Large intestine (tissue), 3 donors: ENCODE data around the gene KDM4B. TPM values are rescaled to one million over a fixed set of nuclear protein-coding genes. Genes with fewer than 3 reads are reported as not detected.

Experiments
- DNase-seq, 2 donors: peaks; one replicate each; pipeline versions ENCODE4 v3.0.0 to v3.0.0-alpha.2; 2013
- H3K27ac ChIP-seq: one replicate; pipeline ENCODE4 v1.5.1; 2013; ENCODE audit warnings: low read length
- H3K27me3 ChIP-seq: 2 replicates; pipeline ENCODE4 v1.6.1; 2013; ENCODE audit warnings: low read length; ENCODE audit not compliant: control insufficient read depth, insufficient read depth
- H3K36me3 ChIP-seq: 2 replicates; pipeline ENCODE4 v1.6.1; 2013; ENCODE audit warnings: low read length; ENCODE audit not compliant: control insufficient read depth, insufficient read depth
- H3K4me1 ChIP-seq: one replicate; pipeline ENCODE4 v1.6.1; 2013; ENCODE audit warnings: low read length; ENCODE audit not compliant: control insufficient read depth, insufficient read depth
- H3K4me3 ChIP-seq: one replicate; pipeline ENCODE4 v1.5.1; 2013; ENCODE audit warnings: low read length
- H3K9me3 ChIP-seq: one replicate; pipeline ENCODE4 v1.6.1; 2013; ENCODE audit warnings: mild to moderate bottlenecking, low read depth, low read length, moderate library complexity; ENCODE audit not compliant: control insufficient read depth
- WGBS: methylation state at CpG from one replicate; pipeline ENCODE4 v1.1.5; 2013; ENCODE audit warnings: low lambda C conversion rate; ENCODE audit not compliant: insufficient coverage; 5-methylcytosine and 5-hydroxymethylcytosine counted together
- polyA plus RNA-seq: library from polyadenylated mRNA; unstranded; fragments of 120-200 nt; gene quantifications from one replicate; pipeline ENCODE4 v1.2.1, GENCODE V29; 2013

KDM4B gene
- polyA plus RNA-seq, 1 donor: 13.7 TPM

DNA sequence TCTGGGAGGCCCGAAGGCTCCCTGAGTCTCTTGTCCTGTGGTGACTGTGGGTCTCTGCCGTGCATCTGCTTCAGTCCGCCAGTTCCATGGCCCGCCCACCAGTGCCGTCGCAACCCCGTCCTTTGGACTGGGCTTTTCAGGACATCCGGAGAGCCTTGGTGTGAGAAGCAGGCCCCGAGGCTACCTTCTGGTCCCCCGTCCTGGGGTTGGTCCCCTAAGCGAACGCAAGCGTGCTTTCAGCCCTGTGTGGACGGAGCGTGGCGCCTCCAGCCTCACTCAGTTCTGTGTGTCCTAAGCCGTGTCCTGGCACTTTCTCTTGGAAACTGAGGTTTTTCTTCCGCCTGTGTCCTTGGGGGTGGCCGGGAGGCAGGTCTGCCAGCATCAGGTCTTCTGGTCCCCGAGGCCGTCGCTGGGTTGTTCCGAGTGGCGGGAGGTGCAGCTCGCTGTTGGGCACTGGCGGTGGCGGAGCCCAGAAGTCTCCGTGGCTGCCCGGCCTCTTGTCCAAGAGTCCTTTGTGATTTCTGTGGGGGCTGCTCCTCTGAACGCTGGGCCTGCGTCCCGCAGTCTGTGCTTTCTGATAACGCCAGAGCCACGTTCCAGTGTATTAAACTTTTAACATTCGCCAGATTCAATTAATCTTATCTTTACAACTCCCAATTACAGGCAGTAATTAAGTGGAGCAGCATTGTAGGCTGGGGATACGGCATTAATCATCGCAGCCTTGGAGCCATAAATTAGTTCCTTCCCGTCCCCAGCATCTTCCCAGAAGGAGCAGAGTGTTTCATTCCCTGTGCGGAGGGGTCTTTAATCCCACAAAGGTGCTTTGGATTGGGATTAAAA lies 99.5 kb downstream of the KDM4B start:
- H3K27me3 ChIP-seq: no peaks in the 10 kb centered on the region
- peaks cover 2% of the 10 kb centered on the region for H3K4me1 ChIP-seq
- H3K36me3 ChIP-seq: peaks cover 19% of the 10 kb centered on the region
- no peak for DNase-seq
- H3K27ac ChIP-seq: no peak overlapping the region
- H3K9me3 ChIP-seq: no peaks in the 10 kb centered on the region
- no peak overlapping the region for H3K4me3 ChIP-seq
- WGBS: no CpG with 5 or more reads among the region's 39 CpGs

DNA sequence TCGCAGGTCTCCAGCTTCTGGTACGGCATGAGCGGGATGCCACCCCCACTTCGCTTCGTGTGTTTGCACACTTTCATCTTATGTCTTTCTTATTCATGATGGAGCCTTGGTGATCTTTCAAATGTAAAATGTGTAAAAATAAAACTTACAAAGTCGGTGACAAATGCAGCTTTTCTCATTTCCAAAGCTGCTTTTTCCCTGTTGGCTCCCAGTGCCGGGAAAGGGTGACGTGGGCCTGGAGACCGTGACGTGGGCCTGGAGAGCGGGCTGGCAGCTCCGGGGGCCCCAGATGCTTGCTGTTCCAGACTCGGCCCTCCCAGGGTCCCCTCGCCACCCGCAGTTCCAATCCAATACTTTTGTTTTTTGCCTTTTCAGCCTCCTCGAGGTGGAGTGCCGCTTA lies 101.4 kb downstream of the KDM4B start:
- Histone ChIP-seq H3K4me1 (peaks cover 2% of the 10 kb centered on the region), H3K9me3 (no peaks in the 10 kb centered on the region), H3K4me3 (no peak overlapping the region), H3K36me3 (peaks cover 21% of the 10 kb centered on the region), H3K27ac (no peak overlapping the region), H3K27me3 (no peaks in the 10 kb centered on the region)
- WGBS: 100% methylated on average over 1 of the region's 17 CpGs
- DNase-seq: no peak

DNA sequence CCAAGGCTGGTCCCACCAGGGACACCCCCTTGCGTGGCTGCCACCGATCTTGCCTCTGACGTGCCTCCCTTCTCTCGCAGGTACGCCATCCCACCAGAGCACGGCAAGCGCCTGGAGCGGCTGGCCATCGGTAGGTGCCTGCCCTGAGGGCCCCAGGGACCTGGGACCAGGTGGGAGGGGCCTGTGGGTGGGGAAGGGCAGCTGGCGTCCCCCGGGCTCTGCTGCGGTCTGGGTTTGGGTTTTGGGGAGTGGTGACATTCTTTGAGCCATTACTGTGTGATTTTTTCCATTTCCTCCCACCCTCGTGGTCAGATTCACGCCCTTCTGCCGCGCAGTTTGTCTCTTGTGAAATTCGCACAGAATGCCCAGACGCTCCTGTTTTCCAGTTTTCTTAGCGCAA lies 102.0 kb downstream of the KDM4B start:
- H3K9me3 ChIP-seq: no peaks in the 10 kb centered on the region
- H3K36me3 ChIP-seq: peaks cover 19% of the 10 kb centered on the region
- no CpG with 5 or more reads among the region's 19 CpGs for WGBS
- H3K4me1 ChIP-seq: peaks cover 2% of the 10 kb centered on the region
- no peak overlapping the region for H3K27ac ChIP-seq
- DNase-seq: no peak
- H3K27me3 ChIP-seq: no peaks in the 10 kb centered on the region
- H3K4me3 ChIP-seq: no peak overlapping the region

DNA sequence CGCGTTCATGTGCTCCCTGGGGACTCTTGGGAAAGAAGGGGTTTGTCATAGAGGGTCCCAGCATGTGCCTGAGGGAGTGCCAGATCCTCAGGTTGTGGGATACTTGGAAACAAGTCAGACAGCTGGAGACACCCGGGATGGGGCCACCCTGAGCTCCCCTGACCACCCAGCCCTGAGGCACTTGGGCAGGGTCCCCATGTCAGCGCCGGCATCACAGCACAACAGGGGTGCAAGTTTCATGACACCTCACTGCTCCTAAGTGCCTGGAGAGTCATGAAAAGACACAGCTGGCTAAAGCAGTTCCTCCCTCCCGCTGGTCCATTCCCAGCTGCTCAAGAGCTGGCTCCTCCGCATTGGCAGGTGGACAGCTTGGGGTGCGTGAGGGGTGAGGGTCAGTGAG lies 102.7 kb downstream of the KDM4B start:
- H3K9me3 ChIP-seq: no peaks in the 10 kb centered on the region
- H3K4me3 ChIP-seq: no peak overlapping the region
- no peaks in the 10 kb centered on the region for H3K27me3 ChIP-seq
- no peak overlapping the region for H3K27ac ChIP-seq
- DNase-seq: no peak
- no CpG with 5 or more reads among the region's 8 CpGs for WGBS
- H3K36me3 ChIP-seq: peaks cover 18% of the 10 kb centered on the region
- H3K4me1 ChIP-seq: peaks cover 2% of the 10 kb centered on the region

DNA sequence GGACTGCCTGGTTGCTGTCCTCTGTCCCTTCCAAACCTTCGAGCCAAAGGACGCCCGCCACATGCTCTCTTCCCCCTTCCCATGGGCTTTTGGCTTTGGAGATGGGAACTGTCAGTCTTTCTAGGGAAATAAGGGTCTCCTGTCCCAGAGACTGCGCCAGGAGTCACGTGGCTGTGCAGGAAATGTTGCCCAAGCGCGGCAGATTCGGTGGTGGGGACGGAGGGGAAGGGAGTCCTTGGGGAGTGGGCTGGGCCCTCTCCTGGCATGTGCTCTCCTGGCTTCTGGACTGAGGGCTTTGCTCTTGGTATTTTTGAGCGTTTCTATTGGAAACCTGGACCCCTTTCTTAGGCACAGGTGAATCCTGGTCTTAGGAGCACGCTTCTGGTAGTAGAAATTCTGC lies 103.2 kb downstream of the KDM4B start:
- Histone ChIP-seq H3K27ac (no peak overlapping the region), H3K4me1 (peaks cover 2% of the 10 kb centered on the region), H3K4me3 (no peak overlapping the region), H3K27me3 (no peaks in the 10 kb centered on the region), H3K9me3 (no peaks in the 10 kb centered on the region), H3K36me3 (peaks cover 21% of the 10 kb centered on the region)
- no peak for DNase-seq
- no CpG with 5 or more reads among the region's 11 CpGs for WGBS

DNA sequence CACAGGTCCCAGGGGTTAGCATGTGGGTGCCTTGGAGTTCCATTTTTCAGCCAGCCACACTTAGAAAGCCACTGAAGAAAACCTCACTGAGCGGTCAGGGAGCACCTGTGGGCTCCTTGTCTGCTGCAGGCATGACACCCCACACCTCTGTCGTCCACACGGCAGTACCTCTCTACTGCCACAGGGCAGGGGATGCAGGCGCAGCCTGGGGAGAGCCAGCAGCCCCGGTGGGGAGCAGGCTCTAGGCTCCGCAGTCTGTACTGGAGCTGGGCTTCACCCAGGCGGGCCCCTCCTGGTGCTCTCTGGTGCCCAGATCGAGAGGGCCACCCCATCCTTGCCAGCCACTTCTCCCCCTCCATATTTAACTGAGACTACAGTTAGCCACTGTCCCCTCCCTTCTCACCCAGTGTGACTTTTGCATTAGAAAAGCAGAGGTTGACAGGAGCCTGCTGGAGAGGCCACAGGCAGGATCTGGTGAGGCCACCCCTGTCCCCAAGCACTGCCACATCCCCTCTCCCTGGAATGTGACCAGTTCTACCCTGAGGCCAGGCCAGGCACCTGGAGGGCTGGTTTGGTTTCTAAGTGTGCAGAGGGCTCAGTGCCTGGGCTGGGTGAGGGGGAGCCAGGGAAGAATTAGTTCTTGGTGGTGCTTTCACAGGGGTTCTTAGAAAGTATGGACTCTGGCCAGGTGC lies 104.4 kb downstream of the KDM4B start:
- H3K36me3 ChIP-seq: peaks cover 30% of the 10 kb centered on the region
- H3K4me3 ChIP-seq: no peak overlapping the region
- no peaks in the 10 kb centered on the region for H3K4me1 ChIP-seq
- DNase-seq: no peak
- no peaks in the 10 kb centered on the region for H3K27me3 ChIP-seq
- no peaks in the 10 kb centered on the region for H3K9me3 ChIP-seq
- WGBS: no CpG with 5 or more reads among the region's 8 CpGs
- no peak overlapping the region for H3K27ac ChIP-seq

DNA sequence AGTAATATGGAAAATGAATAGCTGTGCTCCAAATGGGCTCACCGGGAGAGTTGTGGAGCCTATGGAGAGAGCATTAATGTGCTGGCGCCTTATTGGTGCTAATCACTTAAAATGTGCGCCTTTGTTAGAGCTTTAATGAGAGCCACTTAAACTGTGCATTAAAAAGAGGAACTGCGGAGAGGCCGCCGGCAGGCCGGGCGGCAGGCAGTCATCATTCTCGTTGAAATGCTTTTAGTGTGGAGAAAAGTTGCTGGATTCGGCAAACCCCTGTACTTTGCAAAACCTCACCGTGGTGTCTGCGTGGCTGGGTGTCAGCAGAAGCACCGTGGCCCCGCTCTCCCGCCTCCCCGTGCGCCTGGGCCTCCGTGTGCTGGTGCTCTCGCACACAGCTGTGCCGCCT lies 105.5 kb downstream of the KDM4B start:
- no peaks in the 10 kb centered on the region for H3K4me1 ChIP-seq
- H3K27me3 ChIP-seq: no peaks in the 10 kb centered on the region
- no peak for DNase-seq
- no CpG with 5 or more reads among the region's 20 CpGs for WGBS
- peaks cover 39% of the 10 kb centered on the region for H3K36me3 ChIP-seq
- no peak overlapping the region for H3K4me3 ChIP-seq
- H3K9me3 ChIP-seq: no peaks in the 10 kb centered on the region
- H3K27ac ChIP-seq: no peak overlapping the region

DNA sequence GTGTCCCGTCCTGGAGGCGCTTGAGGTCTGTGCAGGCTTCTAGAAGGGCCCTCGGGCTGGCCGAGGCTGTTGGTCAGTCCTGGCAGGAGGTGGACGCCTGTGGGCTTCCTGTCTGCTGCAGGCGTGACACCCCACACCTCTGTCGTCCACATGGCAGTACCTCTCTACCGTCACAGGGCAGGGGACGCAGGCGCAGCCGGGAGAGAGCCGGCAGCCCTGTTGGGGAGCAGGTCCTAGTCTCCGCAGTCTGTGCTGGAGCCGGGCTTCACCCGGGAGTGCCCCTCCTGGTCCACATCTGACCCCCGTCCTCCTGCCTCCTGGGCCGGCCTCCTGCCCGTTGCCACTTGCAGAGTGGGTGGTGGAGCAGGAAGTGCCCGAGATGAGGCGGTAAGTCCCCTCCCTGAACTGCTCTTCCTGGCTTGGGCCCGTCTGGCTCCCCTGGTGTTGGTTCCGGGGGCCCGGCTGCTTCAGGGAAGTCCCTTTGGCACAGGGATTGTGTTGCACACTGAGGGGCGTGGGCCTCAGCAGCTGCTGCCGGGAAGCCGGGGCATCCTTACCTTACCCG lies 106.0 kb downstream of the KDM4B start:
- no peak overlapping the region for H3K27ac ChIP-seq
- H3K4me1 ChIP-seq: no peaks in the 10 kb centered on the region
- WGBS: no CpG with 5 or more reads among the region's 27 CpGs
- H3K9me3 ChIP-seq: no peaks in the 10 kb centered on the region
- no peaks in the 10 kb centered on the region for H3K27me3 ChIP-seq
- DNase-seq: no peak
- H3K4me3 ChIP-seq: no peak overlapping the region
- H3K36me3 ChIP-seq: peaks cover 41% of the 10 kb centered on the region

DNA sequence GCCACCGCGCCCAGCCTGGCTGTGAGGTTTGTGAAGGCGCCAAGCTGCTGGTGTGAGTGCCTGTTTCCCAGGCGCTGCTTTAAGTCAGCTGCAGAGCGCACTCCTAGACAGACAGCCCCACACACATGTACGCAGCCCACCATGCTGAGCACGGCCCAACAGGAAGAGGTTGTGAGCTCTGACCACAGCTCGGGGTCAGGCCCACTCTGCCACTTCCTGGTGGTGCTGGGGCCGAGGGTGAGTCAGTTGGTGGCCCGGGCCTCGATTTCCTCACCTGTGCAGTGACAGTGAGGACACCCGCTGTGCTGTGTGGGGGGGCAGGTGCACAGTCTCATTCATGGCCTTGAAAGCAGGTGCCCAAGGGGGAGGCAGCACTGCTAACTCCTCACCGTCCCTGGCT lies 106.7 kb downstream of the KDM4B start:
- WGBS: 100% methylated on average over 2 of the region's 13 CpGs
- Histone ChIP-seq H3K4me3 (no peak overlapping the region), H3K4me1 (no peaks in the 10 kb centered on the region), H3K9me3 (no peaks in the 10 kb centered on the region), H3K27ac (no peak overlapping the region), H3K27me3 (no peaks in the 10 kb centered on the region), H3K36me3 (peaks cover 47% of the 10 kb centered on the region)
- no peak for DNase-seq

DNA sequence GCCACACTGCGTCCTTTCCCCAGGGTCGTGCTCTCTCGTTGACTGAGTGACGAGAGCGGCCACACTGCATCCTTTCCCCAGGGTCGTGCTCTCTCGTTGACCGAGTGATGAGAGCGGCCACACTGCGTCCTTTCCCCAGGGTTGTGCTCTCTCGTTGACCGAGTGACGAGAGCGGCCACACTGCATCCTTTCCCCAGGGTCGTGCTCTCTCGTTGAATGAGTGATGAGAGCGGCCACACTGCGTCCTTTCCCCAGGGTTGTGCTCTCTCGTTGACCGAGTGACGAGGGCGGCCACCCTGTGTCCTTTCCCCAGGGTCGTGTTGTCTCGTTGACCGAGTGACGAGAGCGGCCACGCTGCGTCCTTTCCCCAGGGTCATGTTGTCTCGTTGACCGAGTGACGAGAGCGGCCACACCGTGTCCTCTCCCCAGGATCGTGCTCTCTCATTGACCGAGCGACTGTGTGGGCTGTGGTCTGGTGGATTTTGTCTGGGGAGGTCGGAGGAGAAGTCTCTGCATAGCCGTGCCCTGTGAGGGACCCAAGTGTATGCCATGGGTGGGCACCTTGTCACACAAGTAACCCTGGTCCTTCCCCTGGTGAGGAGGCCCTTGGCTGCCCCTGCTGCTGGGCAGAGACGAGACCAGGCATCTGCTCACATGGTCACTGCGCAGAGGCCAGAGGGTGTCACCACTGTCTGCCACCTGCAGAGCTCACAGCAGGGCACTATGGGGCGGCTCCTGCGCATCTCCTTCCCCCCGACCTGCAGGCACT lies 107.7 kb downstream of the KDM4B start:
- Histone ChIP-seq H3K9me3 (no peaks in the 10 kb centered on the region), H3K4me1 (no peaks in the 10 kb centered on the region), H3K4me3 (no peak overlapping the region), H3K27ac (no peak overlapping the region), H3K27me3 (no peaks in the 10 kb centered on the region), H3K36me3 (peaks cover 51% of the 10 kb centered on the region)
- DNase-seq: no peak
- WGBS: 92% methylated on average over 2 of the region's 44 CpGs
